Stimulated activated CD4-positive, alpha-beta T cell treated with anti-CD3 and anti-CD28 coated beads, Interleukin-15, amount 100 ng/mL, for 1 hour (primary cell): ENCODE data around the gene ODC1.

Experiments used
- DNase-seq, 2 donors: peaks; one replicate each; pipeline ENCODE4 v3.0.0-alpha.2; 2020; ENCODE audit warnings: low read depth in 1 of 2, low spot score in 1 of 2

The ODC1 gene

GRCh38 chr2:10434886-10435819, 13.0 kb downstream of the ODC1 start:
- peak; percentile 38 to 62 for DNase-seq

GRCh38 chr2:10433947-10434885, 13.9 kb downstream of the ODC1 start:
- no peak for DNase-seq

GRCh38 chr2:10433264-10433946, 14.7 kb downstream of the ODC1 start:
- no peak for DNase-seq

GRCh38 chr2:10432311-10433181, 15.6 kb downstream of the ODC1 start:
- DNase-seq, result no peak

DNA sequence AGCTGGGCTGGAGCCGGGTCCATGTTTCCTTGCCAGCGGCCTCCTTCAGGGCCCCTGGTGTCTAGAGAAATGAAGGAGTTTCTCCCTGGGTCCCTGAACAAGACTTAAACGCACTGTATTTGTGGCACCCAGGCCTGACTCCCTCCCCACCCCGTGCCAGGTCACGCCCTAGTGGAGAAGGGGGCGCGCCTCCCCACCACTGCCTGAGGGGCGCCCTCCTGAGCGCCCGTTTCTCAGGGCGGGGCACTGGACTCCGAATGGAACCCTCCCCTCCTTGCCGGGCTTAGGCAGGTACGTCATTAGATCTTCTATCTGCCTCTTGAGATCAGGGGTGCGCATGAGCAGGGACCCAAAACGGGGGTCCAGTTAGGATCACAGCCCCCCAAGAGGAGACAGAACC, 16.3 kb downstream of the ODC1 start:
- no peak for DNase-seq

- no peak for DNase-seq
Measured at GRCh38 chr2:10430886-10431622, 17.1 kb downstream of the ODC1 start.

GRCh38 chr2:10428924-10429323, 19.2 kb downstream of the ODC1 start:
- DNase-seq, result no peak

DNA sequence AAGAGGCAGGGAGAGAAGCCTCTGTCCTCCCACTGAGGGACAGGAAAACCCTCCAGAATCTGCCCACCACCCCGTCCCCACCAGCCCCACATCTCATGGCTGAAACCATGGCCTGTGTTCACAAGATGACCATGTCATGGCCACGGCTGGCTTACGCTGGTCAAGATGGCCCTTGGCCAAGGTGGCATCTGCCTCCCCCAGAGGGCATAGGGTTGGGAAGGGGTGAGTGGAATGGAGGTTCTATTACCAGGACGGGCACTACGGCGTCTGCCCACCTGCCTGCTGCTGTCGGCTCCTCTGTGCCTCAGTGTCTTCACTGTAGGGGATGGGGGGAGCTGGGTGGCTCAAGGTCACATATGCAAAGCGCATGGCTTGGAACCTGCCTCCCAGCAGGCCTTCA, 19.8 kb downstream of the ODC1 start:
- no peak for DNase-seq

DNA sequence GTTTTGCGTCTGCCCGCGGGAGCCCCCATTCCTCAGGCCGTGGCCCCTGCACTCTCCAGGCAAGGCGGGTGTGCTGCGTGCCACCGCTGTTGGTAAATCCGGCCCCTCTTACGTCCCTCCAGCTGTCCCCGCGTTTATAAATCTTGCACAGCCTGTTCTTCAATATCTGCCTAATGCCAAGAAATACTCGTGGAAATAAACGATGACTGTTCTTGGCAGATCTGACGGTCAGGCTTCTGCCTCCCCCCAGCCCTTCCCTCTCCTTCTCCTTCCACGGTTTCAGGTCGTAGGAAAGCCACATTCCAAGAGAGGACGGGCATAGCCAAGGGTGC, 20.5 kb downstream of the ODC1 start:
- DNase-seq, result no peak

DNA sequence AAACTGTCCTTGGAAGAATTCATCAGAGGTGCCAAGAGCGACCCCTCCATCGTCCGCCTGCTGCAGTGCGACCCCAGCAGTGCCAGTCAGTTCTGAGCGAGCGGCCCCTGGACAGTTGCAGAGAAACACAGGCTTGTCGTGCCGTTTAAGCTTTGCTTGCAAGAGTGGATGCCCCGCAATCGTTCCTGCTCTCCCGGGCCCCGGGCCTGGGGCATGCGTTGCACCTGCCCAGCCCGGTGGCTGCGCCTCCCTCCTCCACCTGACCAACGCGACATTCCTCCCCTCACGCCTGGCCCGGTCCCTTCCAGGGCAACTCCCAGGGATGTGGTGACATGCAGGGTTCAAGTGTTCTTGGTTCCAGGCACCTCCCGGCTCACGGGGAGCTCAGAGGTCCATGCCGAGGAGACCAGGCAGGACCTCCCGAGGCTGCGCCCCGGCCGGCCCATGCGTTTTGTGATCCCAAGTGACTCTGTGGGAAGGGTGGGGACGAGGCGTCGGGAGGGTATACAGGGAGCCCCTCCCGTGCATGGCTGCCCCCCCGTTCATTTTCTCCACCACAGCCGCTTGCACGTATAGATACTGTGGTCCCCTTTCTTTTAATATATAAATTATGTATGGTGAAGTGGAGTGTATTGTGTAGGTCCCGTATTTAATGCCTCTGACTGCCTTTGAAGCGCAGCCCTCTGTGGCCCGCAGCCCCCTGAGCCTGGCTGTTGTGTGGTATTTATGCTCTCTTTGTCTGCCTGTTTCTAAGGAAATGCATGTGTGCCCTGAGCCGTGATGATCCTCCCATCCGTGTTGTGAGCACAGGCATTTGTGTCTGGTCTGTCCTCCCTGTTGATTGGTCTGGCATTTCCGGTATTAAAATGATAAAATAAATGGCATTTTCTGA, 21.2 kb downstream of the ODC1 start:
- DNase-seq, result no peak

- DNase-seq, result no peak
Measured at GRCh38 chr2:10425699-10426098, 22.4 kb downstream of the ODC1 start.

- DNase-seq, result no peak
Measured at GRCh38 chr2:10424916-10425505, 23.1 kb downstream of the ODC1 start.

DNA sequence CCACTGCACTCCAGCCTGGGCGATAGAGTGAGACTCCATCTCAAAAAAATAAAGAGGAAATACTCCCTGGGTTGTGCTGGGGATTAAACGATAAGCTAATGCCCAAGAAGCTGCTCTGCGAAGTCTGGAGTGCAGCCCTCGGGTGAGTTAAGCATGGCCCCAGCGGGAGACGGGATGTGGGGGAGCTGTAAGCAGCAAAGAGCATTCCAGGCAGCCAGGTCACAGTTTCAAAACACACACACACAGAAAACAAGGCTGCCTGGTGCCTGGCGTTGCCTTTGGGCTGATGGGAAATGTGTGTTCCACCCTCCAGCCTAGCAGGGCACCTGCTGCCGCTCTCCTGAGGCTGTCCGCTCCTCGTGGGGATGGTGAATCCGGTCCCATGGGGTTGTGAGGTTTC, 24.1 kb downstream of the ODC1 start:
- DNase-seq, result no peak

DNA sequence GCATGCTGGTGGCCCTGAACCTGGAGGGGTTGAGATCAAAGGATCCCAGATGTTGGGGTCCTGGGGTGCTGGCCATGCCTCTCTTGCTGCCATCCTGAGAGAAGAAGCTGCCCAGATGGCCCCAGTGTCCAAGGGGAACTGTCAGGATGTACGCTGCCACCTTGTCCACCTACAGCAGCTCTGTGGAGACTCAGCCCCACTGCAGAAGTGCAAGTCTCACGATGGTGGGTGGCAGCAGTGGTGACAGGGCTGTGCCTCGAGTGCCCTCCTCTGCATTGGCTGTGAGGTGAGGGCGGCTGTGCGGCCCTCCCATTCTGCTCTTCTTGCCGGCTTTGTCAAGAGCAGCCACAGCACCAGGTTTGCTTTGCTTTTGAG, 24.7 kb downstream of the ODC1 start:
- no peak for DNase-seq

DNA sequence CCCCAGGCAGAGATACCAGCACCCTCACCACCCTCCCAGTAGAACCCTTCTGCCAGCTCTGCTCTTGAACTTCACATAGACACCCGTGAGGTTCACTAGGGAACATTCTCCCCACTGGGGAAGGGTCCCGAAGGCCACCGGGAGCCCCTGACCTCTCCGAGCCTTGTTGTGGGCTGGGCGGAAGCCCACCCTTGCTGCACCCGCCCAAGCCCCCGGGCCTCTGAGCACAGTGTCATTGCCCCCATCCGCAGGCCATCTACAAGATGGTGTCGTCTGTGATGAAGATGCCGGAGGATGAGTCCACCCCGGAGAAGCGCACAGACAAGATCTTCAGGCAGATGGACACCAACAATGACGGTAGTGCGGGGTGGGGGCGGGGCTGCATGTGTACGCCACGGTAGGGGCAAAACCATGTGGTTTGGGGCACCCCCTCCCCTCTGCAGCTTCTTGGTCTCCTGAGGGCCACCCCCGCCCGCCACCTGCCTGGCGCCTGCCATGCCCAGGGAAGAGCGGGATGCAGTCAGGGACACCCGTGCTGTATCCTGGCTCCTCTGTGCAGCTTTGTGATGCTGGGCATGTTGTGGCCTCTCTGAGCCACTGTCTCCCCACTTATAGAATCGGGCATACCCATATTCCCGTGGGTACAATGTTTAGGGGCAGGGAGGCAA, 25.3 kb downstream of the ODC1 start:
- no peak for DNase-seq

- DNase-seq, result no peak
Measured at GRCh38 chr2:10422251-10422650, 25.9 kb downstream of the ODC1 start.

DNA sequence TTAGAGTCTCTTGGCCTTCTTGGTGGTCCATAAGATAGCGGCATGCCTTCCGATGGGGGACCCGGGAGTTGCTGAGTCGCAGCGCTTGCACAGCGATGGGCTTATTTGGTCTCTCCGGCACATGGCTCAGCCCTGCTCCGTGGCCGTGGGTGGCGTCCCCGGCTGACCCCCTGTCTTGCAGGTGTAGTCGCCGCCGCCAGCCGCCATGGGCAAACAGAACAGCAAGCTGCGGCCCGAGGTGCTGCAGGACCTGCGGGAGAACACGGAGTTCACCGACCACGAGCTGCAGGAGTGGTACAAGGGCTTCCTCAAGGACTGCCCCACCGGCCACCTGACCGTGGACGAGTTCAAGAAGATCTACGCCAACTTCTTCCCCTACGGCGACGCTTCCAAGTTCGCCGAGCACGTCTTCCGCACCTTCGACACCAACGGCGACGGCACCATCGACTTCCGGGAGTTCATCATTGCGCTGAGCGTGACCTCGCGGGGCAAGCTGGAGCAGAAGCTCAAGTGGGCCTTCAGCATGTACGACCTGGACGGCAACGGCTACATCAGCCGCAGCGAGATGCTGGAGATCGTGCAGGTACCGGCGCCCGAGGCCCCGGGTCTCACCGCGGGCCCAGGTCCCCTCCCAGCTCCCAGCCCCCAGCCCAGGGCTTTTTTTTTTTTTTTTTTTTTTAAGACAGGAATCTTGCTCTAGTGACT, 28.4 kb downstream of the ODC1 start:
- no peak for DNase-seq
